ACC112 (cell line): ENCODE measurements around the gene MFSD6L.

Experiments used
- H2AFZ ChIP-seq: fragments of 200-600 bp; sonication (generic); one replicate; pipeline ENCODE4 v1.6.0; 2017; ENCODE audit warnings: antibody characterized with exemption, low read length; ENCODE audit not compliant: unreplicated experiment
- H3K27ac ChIP-seq: fragments of 200-600 bp; sonication (generic); 2 replicates; pipeline ENCODE4 v1.5.1; 2014; ENCODE audit warnings: low read depth, mild to moderate bottlenecking, antibody characterized with exemption, low read length, moderate library complexity
- H3K27me3 ChIP-seq: fragments of 200-600 bp; sonication (generic); 2 replicates; pipeline ENCODE4 v1.6.1; 2014; ENCODE audit warnings: mild to moderate bottlenecking, antibody characterized with exemption, low read length, moderate library complexity, mixed read lengths; ENCODE audit not compliant: insufficient read depth
- H3K36me3 ChIP-seq: fragments of 200-600 bp; sonication (generic); 2 replicates; pipeline ENCODE4 v1.6.1; 2016; ENCODE audit warnings: mild to moderate bottlenecking, antibody characterized with exemption, low read length, moderate library complexity, mixed read lengths; ENCODE audit not compliant: insufficient read depth
- H3K4me1 ChIP-seq: fragments of 200-600 bp; sonication (generic); one replicate; pipeline ENCODE4 v1.6.1; 2016; ENCODE audit warnings: low read length, mixed read lengths; ENCODE audit not compliant: insufficient read depth, unreplicated experiment, control insufficient read depth
- H3K4me3 ChIP-seq: fragments of 200-600 bp; sonication (generic); 2 replicates; pipeline ENCODE4 v1.5.1; 2014; ENCODE audit warnings: mild to moderate bottlenecking, low read depth, low read length
- H3K79me2 ChIP-seq: fragments of 200-600 bp; sonication (generic); one replicate; pipeline ENCODE4 v1.6.0; 2016; ENCODE audit warnings: low read length; ENCODE audit not compliant: control insufficient read depth, unreplicated experiment, insufficient read depth

MFSD6L gene

GRCh38 chr17:8755590-8756255 lies 43.4 kb downstream of the MFSD6L start:
- peaks cover 66% of the 10 kb centered on the region for H3K27me3 ChIP-seq
- H3K79me2 ChIP-seq = no peaks in the 10 kb centered on the region
- H3K4me1 ChIP-seq = no peaks in the 10 kb centered on the region
- H3K36me3 ChIP-seq = no peaks in the 10 kb centered on the region
- H3K4me3 ChIP-seq = no peak overlapping the region
- no peak overlapping the region for H3K27ac ChIP-seq
- no peak overlapping the region for H2AFZ ChIP-seq

- no peaks in the 10 kb centered on the region for H3K36me3 ChIP-seq
- no peak overlapping the region for H3K4me3 ChIP-seq
- no peaks in the 10 kb centered on the region for H3K79me2 ChIP-seq
- no peaks in the 10 kb centered on the region for H3K4me1 ChIP-seq
- no peak overlapping the region for H3K27ac ChIP-seq
- peaks cover 59% of the 10 kb centered on the region for H3K27me3 ChIP-seq
- no peak overlapping the region for H2AFZ ChIP-seq
These were observed 44.3 kb downstream of the MFSD6L start for GRCh38 chr17:8754890-8755289.

DNA sequence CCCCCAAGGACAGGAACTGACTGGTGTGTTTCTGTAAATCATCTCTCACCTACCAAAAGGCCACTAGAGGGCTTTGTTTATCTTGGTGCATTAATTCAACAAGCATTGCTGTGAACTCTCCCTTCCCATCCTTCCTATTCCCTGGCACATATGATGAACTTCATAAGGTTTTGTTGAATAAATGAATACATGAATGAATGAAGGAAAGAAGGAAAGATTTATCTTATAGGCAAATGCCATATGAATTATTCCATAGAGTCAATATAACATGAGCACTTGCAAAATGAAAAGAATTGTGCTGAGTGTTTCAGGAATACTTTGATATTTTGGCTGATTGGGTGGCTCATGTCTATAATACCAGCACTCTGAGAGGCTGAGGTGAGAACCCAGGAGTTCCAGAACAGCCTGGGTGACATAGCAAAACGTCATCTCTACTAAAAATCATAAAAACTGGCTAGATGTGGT lies 45.2 kb downstream of the MFSD6L start:
- Histone ChIP-seq H3K79me2 (no peaks in the 10 kb centered on the region), H3K36me3 (no peaks in the 10 kb centered on the region), H2AFZ (no peak overlapping the region), H3K4me1 (no peaks in the 10 kb centered on the region), H3K4me3 (no peak overlapping the region), H3K27me3 (peaks cover 50% of the 10 kb centered on the region), H3K27ac (no peak overlapping the region)

DNA sequence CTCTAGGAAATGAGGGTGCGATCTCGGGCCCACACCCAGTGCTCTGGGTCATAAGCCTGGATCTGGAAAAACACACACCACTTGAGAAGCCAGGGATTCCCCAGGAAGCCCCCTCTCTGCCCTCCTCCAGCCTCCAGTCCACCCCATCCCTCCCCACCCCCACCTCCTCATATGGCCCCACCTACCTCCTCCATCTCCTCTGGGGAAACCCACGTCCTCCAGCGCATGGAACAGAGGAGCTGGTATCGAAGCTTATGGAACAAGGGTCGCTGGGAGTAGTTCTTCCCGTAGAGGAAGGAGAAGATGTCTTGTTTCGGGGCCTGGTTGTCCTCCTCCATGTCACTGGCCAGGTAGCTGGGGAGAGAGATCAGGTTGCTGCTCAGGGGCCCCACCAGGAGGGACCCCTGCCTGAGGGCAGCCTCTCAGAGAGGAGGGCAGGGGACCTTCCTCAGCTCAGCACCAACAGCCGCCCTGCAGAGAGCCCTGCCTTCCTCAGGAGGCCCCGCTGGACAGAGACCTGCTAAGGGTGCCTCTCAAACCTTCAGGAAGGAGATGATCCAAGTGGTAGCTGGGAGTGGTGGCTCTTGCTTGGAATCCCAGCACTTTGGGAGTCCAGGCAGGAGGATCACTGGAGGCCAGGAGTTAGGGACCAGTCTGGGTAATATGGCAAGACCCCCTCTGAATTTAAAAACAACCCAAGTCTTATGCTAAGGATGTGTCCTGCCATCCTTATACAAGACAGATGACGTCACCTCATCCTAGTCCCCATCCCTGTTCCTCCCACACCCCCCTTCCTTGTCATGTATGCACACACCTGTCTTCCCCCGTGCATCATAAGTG lies 45.8 kb downstream of the MFSD6L start:
- Histone ChIP-seq H3K79me2 (no peaks in the 10 kb centered on the region), H3K27ac (no peak overlapping the region), H3K36me3 (no peaks in the 10 kb centered on the region), H3K4me3 (no peak overlapping the region), H3K4me1 (no peaks in the 10 kb centered on the region), H2AFZ (no peak overlapping the region), H3K27me3 (peaks cover 45% of the 10 kb centered on the region)

DNA sequence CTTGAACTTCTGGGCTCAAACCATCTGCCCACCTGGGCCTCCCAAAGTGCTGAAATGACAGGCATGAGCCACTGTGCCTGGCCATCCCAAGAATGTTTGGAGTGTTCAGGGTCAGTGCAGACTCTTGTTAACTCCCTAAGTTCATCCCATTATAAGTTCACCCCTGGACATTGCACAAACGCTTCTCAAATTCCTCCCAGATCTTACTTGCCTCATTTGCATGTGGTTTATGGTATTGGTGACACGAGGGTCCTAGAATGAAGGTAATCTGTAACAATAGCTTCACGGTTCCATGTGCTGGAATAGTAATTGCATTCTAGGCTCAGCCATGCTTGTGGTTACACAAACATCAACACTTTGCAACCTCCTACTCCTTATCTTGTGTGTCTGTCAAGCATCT lies 49.5 kb downstream of the MFSD6L start:
- H3K4me3 ChIP-seq = no peak overlapping the region
- no peaks in the 10 kb centered on the region for H3K79me2 ChIP-seq
- peaks cover 31% of the 10 kb centered on the region for H3K27me3 ChIP-seq

DNA sequence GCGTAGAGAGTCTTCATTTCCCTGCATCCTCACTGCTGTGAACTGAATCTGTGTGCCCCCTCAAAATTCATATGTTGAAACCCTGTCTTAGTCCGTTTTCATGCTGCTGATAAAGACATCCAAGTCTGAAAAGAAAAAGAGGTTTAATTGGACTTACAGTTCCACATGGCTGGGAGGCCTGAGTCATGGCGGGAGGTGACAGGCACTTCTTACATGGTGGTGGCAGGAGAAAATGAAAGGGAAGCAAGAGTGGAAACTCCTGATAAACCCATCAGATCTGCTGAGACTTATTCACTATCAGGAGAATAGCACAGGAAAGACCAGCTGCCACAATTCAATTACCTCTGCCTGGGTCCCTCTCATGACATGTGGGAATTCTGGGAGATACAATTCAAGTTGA lies 51.4 kb downstream of the MFSD6L start:
- Histone ChIP-seq H2AFZ (no peak overlapping the region), H3K4me1 (no peaks in the 10 kb centered on the region), H3K27me3 (peaks cover 26% of the 10 kb centered on the region), H3K4me3 (no peak overlapping the region), H3K27ac (no peak overlapping the region), H3K36me3 (no peaks in the 10 kb centered on the region), H3K79me2 (no peaks in the 10 kb centered on the region)

More for the DNA sequence above, 49.5 kb downstream of the MFSD6L start:
- Histone ChIP-seq H3K27ac (no peak overlapping the region), H2AFZ (no peak overlapping the region), H3K36me3 (no peaks in the 10 kb centered on the region), H3K4me1 (no peaks in the 10 kb centered on the region)
